Kidney (tissue), 14 donors: ENCODE results near the gene DNAJC1. TPM values are rescaled to one million over a fixed set of nuclear protein-coding genes. Genes with fewer than 3 reads are reported as not detected.

ENCODE experiments used
- DNase-seq, 5 donors: peaks; one replicate each; pipeline ENCODE4 v3.0.0-alpha.2; 2013 to 2020
- FAIRE-seq: peaks from 2 replicates; lab custom pipeline; 2012; peaks lifted over from hg19 to GRCh38; lab: Jason Lieb, UNC
- H3K27ac ChIP-seq, 2 donors: one replicate each; pipeline ENCODE4 v1.7.0; 2013; ENCODE audit warnings: low read depth in 2 of 2, low read length in 2 of 2, inconsistent platforms in 1 of 2
- H3K27me3 ChIP-seq: one replicate; pipeline ENCODE4 v1.7.1; 2013; ENCODE audit warnings: low read length, inconsistent platforms; ENCODE audit not compliant: control insufficient read depth, insufficient read depth
- H3K36me3 ChIP-seq, 3 donors: one replicate each; pipeline versions ENCODE4 v1.7.0 to v1.7.1; 2013; ENCODE audit warnings: low read length in 3 of 3, control low read depth in 1 of 3, inconsistent platforms in 1 of 3; ENCODE audit not compliant: insufficient read depth in 3 of 3, control insufficient read depth in 2 of 3
- H3K4me1 ChIP-seq, 3 donors: one replicate each; pipeline versions ENCODE4 v1.7.0 to v1.7.1; 2013; ENCODE audit warnings: low read length in 3 of 3, inconsistent platforms in 1 of 3, low read depth in 1 of 3; ENCODE audit not compliant: control insufficient read depth in 2 of 3, insufficient read depth in 2 of 3
- H3K4me3 ChIP-seq, 3 donors: one replicate each; pipeline versions ENCODE4 v1.7.0 to v1.8.1; 2013; ENCODE audit warnings: low read length in 3 of 3, control low read depth in 1 of 3, inconsistent platforms in 1 of 3
- H3K9ac ChIP-seq, 3 donors: one replicate each; pipeline versions ENCODE4 v1.7.0 to v1.7.1; 2013; ENCODE audit warnings: low read length in 3 of 3, control low read depth in 1 of 3, inconsistent platforms in 1 of 3
- H3K9me3 ChIP-seq, 3 donors: one replicate each; pipeline versions ENCODE4 v1.7.0 to v1.7.1; 2013; ENCODE audit warnings: low read length in 3 of 3, control low read depth in 1 of 3, inconsistent platforms in 1 of 3; ENCODE audit not compliant: control insufficient read depth in 2 of 3, insufficient read depth in 1 of 3
- intact Hi-C: fragments of 100-400 bp; cut with DNase I; formaldehyde crosslinking; loops from one replicate; pipeline ENCODE4 v1.11.1; 2022
- polyA plus RNA-seq: library from polyadenylated mRNA; stranded (reverse); fragments of 350-450 nt; fragmentation: Illumina TruSeq; extraction: RNeasy Lipid Tissue Mini Kit (QIAGEN cat#74804); gene quantifications from one replicate; pipeline ENCODE4 v1.2.3, GENCODE V29; 2014; ENCODE audit warnings: low read depth, low replicate concordance; ENCODE audit not compliant: insufficient read depth
- total RNA-seq: library from RNA; stranded (reverse); fragmentation: NEBNext Ultra II Directional; extraction: Animal tissue kit (Norgen Biotek cat#: 25700); gene quantifications from one replicate; pipeline ENCODE4 v1.2.1, GENCODE V29; 2021
- TF ChIP-seq, protein P1 (sequence below): IDR thresholded peaks from 3 replicates; pipeline ENCODE4 v1.5.1; 2012; ENCODE audit warnings: mild to moderate bottlenecking, moderate library complexity, borderline replicate concordance; ENCODE audit not compliant: insufficient read depth; ENCODE audit errors: extremely low read depth
- donor health status: control.
- donor health status: control.
- donor health status: control.
- donor health status: control.
- donor health status: control.
- donor health status: DM: yes; HTN: yes; CAD: no.
- donor health status: Normal renal cell carcinoma (clear cell type).

The DNAJC1 gene
- total and polyA plus RNA-seq, 2 donors from 2014 or later = 33.4 to 34.8 TPM

DNA sequence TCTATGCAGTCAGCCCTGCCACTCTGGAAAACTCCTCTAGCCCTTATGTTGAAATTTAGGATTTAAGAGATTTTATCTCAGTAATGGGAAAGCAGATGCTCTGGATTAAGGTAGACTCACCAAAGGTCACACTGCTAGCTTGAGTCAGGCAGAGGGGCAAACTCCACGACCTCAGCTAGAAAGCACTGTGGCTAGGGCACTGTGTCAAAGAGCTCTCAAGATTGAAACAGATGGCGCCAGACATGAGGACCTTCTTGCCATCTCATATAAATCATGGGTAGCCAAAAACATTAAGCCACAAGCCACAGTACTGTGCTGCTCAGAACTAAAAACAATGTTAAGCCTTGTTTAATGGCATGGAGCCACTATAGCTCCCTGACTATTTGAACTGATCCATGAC lies 188.7 kb downstream of the DNAJC1 start:
- DNase-seq (no peak), FAIRE-seq (no peak)
- Histone ChIP-seq H3K4me1 (no peaks in the 10 kb centered on the region), H3K27me3 (no peaks in the 10 kb centered on the region), H3K4me3 (no peak overlapping the region), H3K9me3 (no peaks in the 10 kb centered on the region), H3K9ac (no peak overlapping the region), H3K27ac (no peak overlapping the region), H3K36me3 (no peaks in the 10 kb centered on the region)
- intact Hi-C loops = no loop called here
- TF ChIP-seq, protein P1, sequence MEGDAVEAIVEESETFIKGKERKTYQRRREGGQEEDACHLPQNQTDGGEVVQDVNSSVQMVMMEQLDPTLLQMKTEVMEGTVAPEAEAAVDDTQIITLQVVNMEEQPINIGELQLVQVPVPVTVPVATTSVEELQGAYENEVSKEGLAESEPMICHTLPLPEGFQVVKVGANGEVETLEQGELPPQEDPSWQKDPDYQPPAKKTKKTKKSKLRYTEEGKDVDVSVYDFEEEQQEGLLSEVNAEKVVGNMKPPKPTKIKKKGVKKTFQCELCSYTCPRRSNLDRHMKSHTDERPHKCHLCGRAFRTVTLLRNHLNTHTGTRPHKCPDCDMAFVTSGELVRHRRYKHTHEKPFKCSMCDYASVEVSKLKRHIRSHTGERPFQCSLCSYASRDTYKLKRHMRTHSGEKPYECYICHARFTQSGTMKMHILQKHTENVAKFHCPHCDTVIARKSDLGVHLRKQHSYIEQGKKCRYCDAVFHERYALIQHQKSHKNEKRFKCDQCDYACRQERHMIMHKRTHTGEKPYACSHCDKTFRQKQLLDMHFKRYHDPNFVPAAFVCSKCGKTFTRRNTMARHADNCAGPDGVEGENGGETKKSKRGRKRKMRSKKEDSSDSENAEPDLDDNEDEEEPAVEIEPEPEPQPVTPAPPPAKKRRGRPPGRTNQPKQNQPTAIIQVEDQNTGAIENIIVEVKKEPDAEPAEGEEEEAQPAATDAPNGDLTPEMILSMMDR = no peak

- FAIRE-seq = no peak
- no peaks in the 10 kb centered on the region for H3K27me3 ChIP-seq
- no peak overlapping the region for H3K9ac ChIP-seq
- intact Hi-C loops = no loop called here
- no peak for DNase-seq
- H3K27ac ChIP-seq = no peak overlapping the region
- no peaks in the 10 kb centered on the region for H3K9me3 ChIP-seq
- no peaks in the 10 kb centered on the region for H3K36me3 ChIP-seq
- TF ChIP-seq, protein P1 = no peak
- H3K4me1 ChIP-seq = no peaks in the 10 kb centered on the region
- H3K4me3 ChIP-seq = no peak overlapping the region
Measured at GRCh38 chr10:21813946-21814345, 189.6 kb downstream of the DNAJC1 start.

GRCh38 chr10:21811245-21811585 lies 192.3 kb downstream of the DNAJC1 start:
- no peaks in the 10 kb centered on the region for H3K36me3 ChIP-seq
- H3K9me3 ChIP-seq = no peaks in the 10 kb centered on the region
- intact Hi-C loops = no loop called here
- FAIRE-seq (no peak), DNase-seq (no peak)
- no peaks in the 10 kb centered on the region for H3K4me1 ChIP-seq
- no peak overlapping the region for H3K27ac ChIP-seq
- H3K9ac ChIP-seq = no peak overlapping the region
- H3K27me3 ChIP-seq = no peaks in the 10 kb centered on the region
- no peak overlapping the region for H3K4me3 ChIP-seq
- TF ChIP-seq, protein P1 = no peak

DNA sequence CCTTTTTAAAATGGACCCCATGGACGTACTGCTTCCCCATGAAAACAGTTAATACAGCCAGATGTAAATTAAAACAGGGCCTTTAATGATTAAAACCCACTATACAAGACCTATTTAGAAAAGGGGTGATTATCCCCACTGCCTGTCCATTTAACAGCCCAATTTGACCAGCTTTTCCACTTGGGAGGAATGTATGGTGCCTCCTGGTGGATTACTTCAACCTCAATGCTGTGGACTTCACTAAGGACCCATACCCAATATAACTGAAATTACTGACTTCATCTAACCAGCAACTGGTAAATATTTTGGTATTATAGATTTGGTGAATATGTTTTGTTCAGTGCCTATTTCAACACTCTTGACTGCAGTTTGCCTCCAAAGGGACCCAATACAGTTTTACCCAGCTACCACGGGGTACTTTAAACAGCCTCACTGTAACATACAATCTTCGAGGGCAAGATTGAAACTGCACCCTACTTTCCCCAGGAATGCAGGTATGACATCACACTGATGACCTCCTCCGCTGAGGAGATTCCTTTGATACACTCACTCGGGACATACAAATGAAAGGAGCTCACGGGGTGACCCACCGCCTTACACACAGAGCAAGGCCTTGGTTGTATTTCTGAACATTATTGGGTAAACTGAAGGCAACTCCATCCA lies 192.8 kb downstream of the DNAJC1 start:
- no peaks in the 10 kb centered on the region for H3K36me3 ChIP-seq
- no peaks in the 10 kb centered on the region for H3K27me3 ChIP-seq
- FAIRE-seq (no peak), DNase-seq (no peak)
- no peaks in the 10 kb centered on the region for H3K4me1 ChIP-seq
- TF ChIP-seq, protein P1 = no peak
- no peak overlapping the region for H3K9ac ChIP-seq
- no peak overlapping the region for H3K4me3 ChIP-seq
- H3K27ac ChIP-seq = no peak overlapping the region
- intact Hi-C loops = no loop called here
- no peaks in the 10 kb centered on the region for H3K9me3 ChIP-seq
